Ramos (cell line): ENCODE measurements around the gene TJP1.
"Not testable (repeated sequence)": the region's sequence is repeated elsewhere in the genome, so short reads cannot be mapped to it uniquely, and the experiment has no call there.

Experiments
- in situ Hi-C: fragments of 300-500 bp; cut with MboI; formaldehyde crosslinking; loops from one replicate; pipeline ENCODE4 v1.14.3; 2022; ENCODE audit warnings: low sequenced_read_pairs; ENCODE audit not compliant: unreplicated experiment

TJP1 gene

DNA sequence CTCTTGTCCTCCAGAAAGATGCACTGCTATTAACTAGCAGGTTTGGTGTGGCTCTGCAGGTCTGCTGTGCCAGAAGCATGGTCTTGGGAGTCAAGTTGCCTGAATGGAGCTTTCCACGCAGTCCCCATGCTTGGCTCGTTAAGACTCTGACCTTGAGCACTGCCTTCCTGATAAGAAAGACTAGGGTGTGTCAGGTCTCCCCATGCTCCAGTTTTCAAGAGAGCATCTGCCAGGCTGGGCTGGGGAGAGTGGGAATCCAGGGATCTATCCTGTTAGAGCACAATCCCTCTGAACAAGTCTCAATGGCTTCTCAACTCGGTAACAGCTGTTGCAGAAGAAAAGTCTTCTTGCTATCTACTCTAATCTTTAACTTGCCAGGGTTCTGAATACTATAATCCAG lies 98.2 kb downstream of the TJP1 start:
- in situ Hi-C loops: no loop called here

DNA sequence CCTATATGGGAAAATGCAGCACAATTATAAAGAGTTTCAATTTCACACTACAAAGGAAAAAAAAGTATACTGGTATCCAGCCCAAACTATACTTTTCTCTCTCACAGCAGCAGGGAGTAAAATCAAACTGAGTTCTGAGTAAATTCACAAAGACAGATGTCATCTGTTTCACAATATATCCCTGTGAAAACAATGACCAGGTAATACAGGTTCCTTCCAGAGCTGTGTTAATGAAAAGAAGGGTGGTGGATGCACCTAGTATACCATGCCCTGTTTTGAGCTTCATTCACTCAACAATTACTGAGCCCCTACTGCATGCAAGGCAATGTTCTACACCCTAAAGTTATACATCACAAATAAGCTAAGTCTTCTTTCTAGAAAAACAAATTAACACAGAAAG lies 108.5 kb downstream of the TJP1 start:
- in situ Hi-C loops: no loop called here

DNA sequence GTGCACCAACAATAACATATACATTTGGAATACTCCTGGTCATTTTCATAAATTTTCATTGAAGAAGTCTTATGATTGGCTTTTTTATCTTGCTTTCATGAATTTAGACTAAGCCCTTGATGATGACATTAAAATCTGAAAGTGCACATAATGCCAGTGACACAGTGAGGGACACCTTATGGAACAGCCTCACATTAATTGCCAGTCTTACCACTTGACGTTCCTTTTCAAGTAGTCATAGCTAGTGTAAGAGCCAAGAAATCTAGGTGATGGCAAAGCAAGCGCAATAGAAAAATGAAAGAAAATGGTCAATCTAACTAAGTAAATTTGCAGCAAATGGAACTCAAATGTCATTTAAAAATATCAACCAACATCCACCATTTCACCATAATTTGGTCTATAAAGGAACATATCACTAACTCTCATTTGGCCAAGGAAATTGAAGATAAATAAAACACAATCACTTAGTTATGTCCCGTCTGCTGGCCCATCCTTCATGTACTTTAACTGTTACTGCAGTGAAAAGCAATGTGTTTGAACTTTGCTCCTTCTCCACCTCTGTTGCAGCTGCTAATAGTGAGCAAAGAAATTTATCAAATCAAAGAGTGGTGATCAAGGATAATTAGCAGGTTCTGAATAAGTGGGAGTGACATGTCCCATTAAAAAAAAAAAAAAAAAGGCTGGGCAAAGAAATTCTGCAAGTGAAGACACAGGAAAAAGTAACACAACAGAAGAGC lies 110.0 kb downstream of the TJP1 start:
- in situ Hi-C loops: no loop called here

DNA sequence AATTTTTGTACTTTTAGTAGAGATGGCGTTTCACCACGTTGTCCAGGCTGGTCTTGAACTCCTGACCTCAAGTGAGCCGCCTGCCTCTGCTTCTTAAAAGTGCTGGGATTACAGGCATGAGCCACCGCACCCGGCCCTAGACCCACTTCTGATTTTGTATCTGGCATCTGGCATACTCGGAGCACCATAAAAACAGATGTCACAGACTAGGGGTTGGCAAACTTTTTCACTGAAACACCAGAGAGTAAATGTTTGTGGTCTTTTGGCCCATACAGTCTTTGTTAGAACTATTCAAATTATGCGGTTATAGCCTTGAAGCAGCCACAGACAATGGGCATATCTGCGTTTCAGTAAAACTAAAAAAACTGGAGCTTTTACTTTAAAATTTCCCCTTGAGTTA lies 110.7 kb downstream of the TJP1 start:
- in situ Hi-C loops: no loop called here

DNA sequence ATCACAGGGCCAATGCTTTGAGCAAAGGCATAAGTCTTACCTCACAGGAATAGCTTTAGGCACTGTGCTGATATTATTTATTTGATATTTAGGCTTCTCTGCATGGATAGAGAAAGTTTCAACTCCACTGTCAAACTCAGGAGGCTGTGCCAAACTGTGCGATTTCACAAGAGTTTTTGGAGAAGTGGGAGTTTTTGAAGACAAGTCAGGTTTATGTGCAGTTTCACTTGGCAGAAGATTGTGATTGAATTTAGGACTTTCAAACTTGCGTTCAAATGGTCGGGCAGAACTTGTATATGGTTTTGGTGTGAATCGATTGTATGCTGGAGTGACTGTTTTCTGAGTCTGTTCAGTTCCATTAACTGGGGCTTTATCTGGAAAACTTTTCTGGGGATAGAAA lies 113.7 kb downstream of the TJP1 start:
- in situ Hi-C loops: no loop called here

DNA sequence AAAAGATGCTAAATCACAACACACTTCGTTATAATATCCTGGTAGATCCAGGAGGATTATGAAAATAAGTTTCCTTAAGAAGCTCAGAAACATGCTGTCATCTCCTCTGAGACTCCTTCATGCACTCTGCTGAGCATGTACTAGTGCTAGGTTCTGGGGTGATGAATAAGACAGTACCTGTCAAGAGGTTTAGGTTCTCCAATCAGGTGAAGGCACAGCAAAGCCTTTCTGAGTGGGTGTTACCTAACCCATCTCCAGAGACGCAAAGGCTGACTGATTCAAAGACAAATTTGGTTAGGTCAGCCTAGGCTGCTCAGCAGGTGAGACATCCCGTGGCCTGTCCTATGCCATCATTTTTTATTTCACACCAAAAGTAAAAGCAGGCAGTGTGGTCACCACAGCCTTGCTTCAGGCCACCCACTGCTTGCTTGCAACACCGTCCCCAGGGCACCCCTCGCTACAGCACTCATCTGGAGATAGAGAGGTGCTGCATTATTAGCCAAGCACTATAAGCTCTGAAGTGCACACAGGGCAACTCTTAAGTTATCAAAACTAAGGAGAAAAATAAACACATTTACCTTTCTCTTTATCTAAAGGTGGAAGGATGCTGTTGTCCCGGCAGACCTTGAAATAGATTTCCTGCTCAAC lies 117.2 kb downstream of the TJP1 start:
- in situ Hi-C loops: no loop called here

DNA sequence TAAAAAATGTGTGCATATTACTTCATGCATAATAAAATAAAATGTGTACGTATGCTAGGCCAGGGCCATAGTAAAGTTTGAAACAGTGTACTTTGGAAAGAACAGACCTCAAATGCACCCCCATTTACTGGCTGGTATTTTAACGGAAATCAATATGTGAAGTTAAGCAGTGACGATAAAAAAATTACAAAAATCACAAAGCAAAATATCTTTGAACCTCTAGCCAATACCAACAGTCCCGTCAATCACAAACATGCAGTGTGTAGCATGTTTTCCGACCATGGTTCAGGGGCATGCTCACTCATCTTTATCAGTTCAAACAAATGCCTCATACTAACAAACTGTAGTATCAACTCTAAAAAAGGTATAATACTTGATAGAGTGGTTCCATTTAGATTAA lies 121.1 kb downstream of the TJP1 start:
- in situ Hi-C loops: no loop called here

DNA sequence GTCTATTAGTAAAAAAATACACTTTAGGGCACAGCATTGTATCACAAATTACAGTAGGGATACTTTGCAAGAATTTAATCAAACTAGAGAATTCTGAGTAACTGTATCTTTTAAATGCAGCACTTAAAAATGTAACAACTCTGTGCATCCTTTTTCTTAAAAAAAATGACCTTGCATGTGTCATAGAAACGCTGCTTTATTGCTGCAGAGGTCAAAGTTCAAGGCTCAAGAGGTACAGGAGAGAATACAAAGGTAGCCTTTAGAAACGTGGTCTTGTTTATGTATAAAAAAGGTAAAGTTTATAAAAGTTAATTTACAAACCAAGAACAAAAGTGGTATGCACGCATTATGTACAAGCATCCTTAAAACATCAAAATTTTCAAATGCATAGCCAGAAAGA lies 122.0 kb downstream of the TJP1 start:
- in situ Hi-C loops: no loop called here

DNA sequence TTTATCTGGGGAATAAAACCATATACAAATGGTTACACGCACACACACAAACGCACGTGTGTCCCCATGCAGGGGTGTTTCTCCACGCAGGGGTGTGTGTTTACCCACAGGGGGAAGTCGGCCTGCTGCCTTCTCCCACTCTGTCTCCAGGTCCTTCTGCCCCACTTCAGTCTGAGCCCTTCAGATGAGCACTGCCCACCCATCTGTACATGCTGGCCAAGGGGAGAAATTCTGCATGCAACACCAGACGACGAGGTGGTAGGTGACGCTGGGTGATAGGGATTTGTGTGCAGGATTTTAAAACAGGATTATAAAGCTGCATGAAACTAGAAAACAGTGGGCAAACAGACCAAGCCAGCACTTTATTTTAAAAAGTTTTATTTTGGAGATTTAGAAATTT lies 122.5 kb downstream of the TJP1 start:
- in situ Hi-C loops: no loop called here

DNA sequence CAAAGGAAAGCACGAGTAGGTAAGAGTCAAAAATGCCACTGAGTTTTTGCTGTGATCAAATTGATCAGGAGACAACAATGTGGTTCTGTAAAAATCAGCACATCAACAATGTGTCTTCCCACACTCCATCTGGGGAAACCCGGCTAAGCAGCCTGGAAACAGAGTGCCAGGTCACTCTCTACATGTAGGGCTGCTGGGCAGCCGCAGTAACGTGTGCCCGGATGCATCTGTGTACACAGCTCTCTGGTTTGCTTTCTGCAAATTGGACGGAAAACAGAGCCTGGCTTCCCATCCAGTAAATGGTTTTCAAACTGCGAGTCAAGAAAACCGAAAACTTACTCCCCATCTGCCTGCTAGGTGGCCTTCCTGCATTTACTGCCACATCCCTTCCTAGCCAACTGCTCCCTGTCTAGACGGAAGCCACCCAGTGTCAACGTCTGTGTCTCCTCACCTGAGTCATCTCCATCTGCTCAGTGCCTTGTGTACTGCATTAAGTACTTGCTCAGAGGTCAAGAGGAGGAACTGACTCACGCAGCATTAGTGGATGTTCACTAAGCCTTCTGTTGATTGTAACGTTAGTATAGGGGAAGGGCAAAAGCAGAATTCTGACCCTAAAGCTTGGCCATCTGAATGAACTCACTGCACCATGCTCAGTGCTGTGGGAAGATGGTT lies 124.1 kb downstream of the TJP1 start:
- in situ Hi-C loops: no loop called here

DNA sequence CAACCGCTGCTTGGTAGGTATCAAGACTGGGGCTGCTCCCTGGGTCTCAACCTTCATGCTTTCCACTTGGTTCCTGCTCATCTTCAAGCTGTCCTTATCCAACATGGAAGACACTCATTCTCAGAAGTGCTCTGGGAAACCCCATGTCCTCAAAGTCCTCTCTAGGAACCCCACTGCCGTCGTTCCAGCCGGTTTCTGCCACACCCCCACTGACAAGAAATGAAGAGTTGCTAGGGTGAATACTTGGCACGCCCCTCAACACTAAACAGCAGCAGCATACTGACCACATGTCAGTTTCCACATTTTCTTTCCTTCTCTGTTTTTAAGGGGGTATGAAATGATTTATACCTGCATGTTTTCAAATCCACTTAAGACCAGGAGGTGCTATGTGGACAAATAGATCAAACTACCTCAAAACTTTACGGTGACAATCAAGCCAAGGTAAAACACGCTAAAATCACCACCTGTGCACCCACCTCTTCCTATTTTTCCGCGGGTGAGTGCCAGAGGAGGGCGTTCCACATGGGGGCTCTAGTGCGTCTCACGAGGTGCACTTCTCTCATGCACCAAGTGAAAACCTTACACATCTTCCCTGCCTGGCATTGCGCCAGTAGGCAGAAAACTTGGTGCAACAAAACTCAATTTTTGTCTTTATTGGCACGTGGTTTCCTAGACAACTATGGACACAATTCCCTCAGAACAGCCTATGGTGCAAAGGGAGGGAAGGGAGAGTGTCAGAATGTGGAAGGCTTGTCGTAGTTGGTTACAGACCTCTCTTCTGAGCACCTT lies 125.1 kb downstream of the TJP1 start:
- in situ Hi-C loops: no loop called here

DNA sequence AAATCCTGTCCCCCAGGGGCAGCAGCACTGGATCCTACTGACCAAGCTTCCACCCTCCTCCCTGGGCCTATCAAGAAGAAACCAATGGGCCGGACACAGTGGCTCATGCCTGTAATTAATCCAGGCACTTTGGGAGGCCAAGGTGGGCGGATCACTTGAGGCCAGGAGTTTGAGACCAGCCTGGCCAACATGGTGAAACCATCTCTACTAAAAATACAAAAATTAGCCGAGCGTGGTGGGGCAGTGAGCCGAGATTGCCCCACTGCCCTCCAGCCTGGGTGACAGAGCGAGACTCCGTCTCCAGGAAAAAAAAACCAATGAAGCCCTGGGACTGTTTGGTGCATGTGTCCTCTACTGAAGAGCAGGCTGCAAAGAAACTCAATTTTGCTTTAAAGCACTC lies 125.8 kb downstream of the TJP1 start:
- in situ Hi-C loops: not testable (repeated sequence)

DNA sequence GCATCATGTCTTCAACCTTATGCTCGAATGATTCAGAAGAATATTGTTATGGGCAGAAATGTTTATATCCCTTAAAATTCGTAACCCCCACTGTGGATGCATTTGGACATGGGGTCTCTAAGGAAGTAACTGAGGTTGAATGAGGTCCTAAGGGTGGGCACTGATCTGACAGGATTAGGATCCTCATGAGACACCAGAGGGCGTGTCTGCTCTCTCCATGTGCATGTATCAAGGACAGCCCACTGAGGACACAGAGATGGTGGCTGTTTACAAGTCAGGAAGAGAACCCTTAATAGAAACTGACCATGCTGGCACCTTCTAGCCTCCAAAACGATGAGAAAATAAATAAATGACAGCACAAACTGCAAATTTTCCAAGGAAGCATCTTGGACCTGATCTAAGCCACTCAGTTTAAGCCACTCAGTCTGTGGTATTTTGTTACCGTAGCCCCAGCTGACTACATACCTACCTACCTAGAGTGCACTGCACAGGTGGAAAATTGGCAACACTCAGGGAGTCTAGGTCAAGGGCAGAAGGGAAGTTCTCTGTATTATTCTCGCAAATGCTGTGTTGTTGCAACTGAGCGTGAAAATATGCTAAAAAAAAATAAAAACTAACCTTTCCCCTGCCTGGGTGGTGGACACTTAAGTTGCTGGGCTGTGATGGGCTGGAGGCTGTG lies 126.6 kb downstream of the TJP1 start:
- in situ Hi-C loops: no loop called here

DNA sequence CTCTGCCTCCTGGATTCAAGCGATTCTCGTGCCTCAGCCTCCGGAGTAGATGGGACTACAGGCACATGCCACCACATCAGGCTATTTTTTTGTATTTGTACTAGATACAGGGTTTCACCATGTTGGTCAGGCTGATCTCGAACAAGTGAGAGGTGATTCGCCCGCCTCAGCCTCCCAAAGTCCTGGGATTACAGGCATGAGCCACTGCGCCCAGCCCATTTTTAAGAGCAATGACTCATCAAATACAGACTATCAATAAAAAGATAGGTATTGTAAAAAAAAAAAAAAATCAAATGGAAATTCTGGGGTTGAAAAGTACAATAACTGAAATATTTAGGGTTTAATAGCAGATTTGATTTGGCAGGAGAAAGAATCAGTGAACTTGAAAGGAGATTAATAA lies 129.0 kb downstream of the TJP1 start:
- in situ Hi-C loops: no loop called here

DNA sequence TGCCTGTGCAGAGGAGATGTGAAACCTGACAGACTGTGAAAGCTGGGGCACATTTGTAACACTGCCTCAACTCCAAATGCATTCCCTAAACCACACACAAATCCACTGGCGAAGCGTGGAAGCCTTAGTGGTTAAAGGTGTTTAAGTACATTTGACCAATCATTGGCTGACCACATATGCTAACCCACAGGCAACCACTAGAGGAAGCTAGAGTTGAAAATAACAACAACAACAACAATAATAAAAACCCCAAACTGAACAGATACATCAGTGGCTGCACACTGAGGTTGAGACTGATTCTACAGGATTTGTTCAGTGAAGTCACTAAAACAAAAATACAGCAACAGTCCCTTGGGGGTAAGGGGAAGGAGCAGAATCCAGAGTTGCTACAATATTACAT lies 129.7 kb downstream of the TJP1 start:
- in situ Hi-C loops: no loop called here

DNA sequence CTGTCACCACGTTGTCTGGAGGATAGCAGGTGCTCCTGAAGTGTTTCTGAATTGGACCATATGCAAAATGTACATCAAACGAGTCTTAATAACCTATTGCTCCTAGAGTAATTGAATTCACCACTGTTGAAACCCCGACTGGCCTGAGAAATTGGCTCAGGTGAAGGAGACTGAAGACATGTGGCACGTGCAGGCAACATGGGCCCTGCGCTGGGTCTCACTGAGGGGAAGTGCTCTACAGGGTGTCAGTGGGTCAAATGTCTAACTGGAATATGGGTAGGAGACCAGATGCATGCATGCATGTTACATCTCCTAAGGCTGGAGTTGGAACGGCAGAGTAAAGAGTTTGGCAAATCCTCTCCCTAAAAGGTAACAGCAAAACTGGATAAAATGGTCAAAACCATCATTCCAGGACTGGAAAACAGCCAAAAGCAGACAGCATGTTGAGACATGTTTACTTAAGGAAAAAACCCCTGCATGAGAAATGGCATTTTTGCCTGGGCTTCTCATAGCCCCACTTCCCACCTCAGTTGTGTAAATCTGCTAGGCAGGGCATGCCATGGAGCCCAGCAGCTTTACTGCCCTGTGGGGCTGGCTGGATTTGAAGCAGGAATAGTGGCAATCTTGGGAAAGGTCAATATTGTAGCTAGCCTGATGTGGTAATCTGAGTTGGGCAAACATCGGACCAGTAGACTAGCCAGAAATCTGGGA lies 131.3 kb downstream of the TJP1 start:
- in situ Hi-C loops: no loop called here

DNA sequence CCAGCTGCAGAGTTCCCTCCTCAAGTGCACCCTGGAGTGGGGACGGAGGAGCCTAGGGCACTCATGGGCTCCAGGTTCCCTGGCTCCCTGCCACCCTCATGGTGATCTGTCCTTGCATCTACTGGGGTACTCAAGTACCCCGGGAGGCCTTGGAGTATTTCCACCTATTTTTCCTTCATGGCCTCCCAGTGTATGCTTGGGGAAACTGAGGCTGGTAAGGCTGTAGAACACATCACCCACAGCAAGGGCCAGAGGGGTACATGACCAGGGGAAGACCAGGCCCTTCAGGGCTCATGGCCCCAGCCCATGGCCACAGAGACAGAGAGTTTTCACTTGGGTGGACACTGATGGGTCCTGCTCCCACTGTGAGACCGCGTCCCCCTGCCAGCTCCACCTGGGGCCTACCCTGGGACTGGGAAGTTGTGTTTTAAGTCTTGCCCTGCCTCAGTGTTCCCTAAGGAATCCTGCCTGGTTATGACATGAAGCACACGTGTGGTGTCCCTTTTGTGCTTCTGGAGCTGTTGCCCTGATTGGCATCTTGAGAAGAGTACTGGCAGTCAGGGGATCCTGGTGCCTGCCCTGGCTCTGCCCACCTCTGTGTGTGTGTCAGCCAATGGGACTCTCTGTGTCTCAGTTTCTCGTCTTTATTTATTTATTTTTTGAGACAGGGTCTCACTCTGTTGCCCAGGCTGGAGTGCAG lies 132.8 kb downstream of the TJP1 start:
- in situ Hi-C loops: no loop called here

DNA sequence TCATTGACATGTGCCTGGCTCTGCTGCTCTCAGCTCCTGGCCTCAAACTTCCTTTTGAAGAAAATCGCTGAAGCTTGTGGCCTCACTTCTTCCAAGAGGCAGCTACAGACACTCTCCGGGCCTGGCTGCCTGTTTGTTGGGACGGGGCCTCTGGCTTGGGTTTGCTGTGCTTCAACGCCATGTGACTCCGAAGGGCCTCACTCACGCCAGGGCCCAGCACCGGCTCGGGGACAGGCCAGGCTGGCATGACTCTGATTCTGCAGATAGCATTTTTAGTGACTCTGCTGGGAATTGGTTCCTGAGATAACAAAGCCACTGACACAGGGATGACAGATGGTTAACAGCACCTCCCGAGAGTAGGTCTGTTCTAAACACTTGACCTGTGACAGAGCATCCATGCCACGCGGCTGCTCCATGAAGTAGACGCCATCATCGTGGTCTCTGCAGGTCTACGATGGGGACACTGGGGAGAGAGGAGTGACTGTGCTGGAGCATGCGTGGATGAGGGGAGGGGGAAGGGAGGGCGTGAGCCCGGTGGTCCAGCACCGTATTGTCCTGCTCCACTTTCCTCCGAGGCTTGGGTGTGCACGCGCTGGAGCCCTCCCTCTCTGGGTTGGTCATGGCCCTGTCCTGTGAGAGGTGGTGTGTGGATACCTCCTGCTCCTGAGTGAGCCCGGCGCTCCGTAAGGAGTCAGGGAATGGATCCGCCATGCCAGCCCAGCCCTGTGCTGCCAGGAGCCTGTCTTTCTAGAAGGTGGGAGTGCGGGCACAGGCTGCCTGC lies 133.6 kb downstream of the TJP1 start:
- in situ Hi-C loops: no loop called here
